Activated CD8-positive, alpha-beta memory T cell treated with anti-CD3 and anti-CD28 coated beads, Interleukin-2, amount 10 ng/mL, durations not matched to agents 7 days and 5 days (primary cell): Measurements from ENCODE around the gene FCGBP. TPM values are rescaled to one million over a fixed set of nuclear protein-coding genes. Genes with fewer than 3 reads are reported as not detected.

Experiments
- ATAC-seq: fragments of 150-1000 bp; cut with Tn5 transposase; one replicate; pipeline ENCODE4 v1.10.0; 2021; ENCODE audit warnings: moderate library complexity
- CTCF ChIA-PET: fragments of 350-600 bp; sonication (Branson Sonifier 250); formaldehyde crosslinking; loops from one replicate; lab custom pipeline; 2021; ENCODE audit warnings: antibody characterized with exemption; lab: Charles Lee
- DNase-seq: peaks from one replicate; pipeline ENCODE4 v3.0.0-alpha.2; 2020
- H3K27ac Mint-ChIP-seq: one replicate; pipeline ENCODE4 v1.8.0; 2021; ENCODE audit warnings: mild to moderate bottlenecking, mixed read lengths
- H3K27me3 Mint-ChIP-seq: one replicate; pipeline ENCODE4 v1.8.0; 2021; ENCODE audit warnings: mixed read lengths
- H3K36me3 Mint-ChIP-seq: one replicate; pipeline ENCODE4 v1.8.0; 2021; ENCODE audit warnings: mild to moderate bottlenecking, mixed read lengths
- H3K4me1 Mint-ChIP-seq: one replicate; pipeline ENCODE4 v1.8.0; 2021; ENCODE audit warnings: mixed read lengths
- H3K4me3 Mint-ChIP-seq: one replicate; pipeline ENCODE4 v1.8.0; 2021; ENCODE audit warnings: mild to moderate bottlenecking, moderate library complexity, mixed read lengths
- H3K9me3 Mint-ChIP-seq: one replicate; pipeline ENCODE4 v1.8.0; 2022; ENCODE audit warnings: low read depth, mixed read lengths
- total RNA-seq, 2 experiments: library from RNA; stranded (reverse); gene quantifications; one replicate each; pipeline ENCODE4 v1.2.3, GENCODE V29; 2021

Gene FCGBP
- total RNA-seq, 2 experiments from 2014 or later, result 0.93 to 3.2 TPM

DNA sequence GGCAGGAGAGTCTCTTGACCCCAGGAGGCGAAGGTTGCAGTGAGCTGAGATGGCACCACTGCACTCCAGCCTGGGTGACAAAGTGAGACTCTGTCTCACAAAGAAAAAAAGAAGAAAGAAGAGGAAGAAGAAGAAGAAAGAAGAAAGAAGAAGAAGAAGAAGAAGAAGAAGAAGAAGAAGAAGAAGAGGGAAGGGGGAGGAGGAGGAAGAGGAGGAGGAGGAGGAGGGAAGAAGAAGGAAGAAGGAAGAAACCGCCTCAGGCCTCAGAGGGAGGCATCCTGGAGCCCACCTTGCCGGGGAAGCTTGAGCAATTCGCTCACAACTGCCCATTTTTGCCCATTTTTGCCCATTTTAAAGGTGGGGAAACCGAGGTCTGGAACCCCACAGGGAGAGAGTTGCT, 9.5 kb downstream of the FCGBP start:
- Mint-ChIP-seq H3K4me1 (no peaks in the 10 kb centered on the region), H3K27me3 (no peaks in the 10 kb centered on the region), H3K27ac (no peak overlapping the region), H3K9me3 (no peaks in the 10 kb centered on the region), H3K4me3 (no peak overlapping the region), H3K36me3 (peaks cover 4% of the 10 kb centered on the region)
- CTCF ChIA-PET, result interaction anchor here (2.2 kb wide), 1 partner anchor 46 kb away, joined by 8 read pairs; the partner anchor contains the start of gene PSMC4
- peak; percentile 5 for DNase-seq
- no peak for ATAC-seq

DNA sequence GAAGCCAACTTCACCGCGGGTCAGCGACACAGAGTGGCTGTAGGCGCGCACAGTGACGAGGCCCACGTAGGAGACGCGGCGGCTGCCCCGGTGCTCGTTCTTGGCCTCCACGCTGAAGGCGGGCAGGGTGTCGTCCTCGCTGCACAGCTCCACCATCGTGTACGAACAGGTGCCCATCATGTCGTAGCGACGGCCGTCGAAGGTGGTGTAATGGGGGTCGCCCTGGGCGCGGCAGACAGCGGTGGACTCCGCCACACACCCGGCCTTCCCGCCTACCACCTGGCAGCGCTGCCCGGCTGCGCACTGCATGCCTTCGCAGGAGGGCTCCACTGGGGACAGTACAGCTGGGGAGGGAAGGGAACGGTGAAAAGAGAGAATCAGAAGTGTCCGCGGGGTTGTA, 10.0 kb downstream of the FCGBP start:
- Mint-ChIP-seq H3K36me3 (no peaks in the 10 kb centered on the region), H3K27ac (no peak overlapping the region), H3K9me3 (no peaks in the 10 kb centered on the region), H3K4me1 (no peaks in the 10 kb centered on the region), H3K27me3 (no peaks in the 10 kb centered on the region), H3K4me3 (no peak overlapping the region)
- DNase-seq (no peak), ATAC-seq (no peak)
- CTCF ChIA-PET, result interaction anchor here (1.0 kb wide), 1 partner anchor 11 kb away, joined by 3 read pairs; no protein-coding TSS in a partner anchor

DNA sequence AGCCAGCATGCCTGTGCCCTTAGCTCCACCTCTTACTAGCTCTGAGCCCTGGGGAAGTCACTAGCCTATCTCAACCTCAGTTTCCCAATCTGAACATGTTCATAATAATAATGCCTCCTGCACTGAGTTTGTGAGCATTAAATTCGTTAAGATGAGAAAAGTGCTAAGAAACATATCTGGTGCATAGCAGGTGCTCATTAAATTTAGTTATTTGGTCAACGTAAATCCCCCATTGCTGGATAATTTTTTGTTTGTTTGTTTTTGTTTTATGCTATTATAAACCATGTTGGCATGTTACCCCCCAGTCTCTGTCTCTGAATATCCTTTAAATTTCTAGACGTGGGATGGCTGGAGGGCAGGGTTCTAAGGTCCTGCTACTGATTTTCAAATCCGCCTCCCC, 10.6 kb downstream of the FCGBP start:
- H3K4me3 Mint-ChIP-seq, result no peak overlapping the region
- H3K9me3 Mint-ChIP-seq, result no peaks in the 10 kb centered on the region
- no peak for DNase-seq
- no peaks in the 10 kb centered on the region for H3K27me3 Mint-ChIP-seq
- no peaks in the 10 kb centered on the region for H3K4me1 Mint-ChIP-seq
- H3K36me3 Mint-ChIP-seq, result no peaks in the 10 kb centered on the region
- ATAC-seq, result no peak
- CTCF ChIA-PET, result interaction anchor here (1.0 kb wide), 1 partner anchor 12 kb away, joined by 3 read pairs; no protein-coding TSS in a partner anchor
- H3K27ac Mint-ChIP-seq, result no peak overlapping the region

DNA sequence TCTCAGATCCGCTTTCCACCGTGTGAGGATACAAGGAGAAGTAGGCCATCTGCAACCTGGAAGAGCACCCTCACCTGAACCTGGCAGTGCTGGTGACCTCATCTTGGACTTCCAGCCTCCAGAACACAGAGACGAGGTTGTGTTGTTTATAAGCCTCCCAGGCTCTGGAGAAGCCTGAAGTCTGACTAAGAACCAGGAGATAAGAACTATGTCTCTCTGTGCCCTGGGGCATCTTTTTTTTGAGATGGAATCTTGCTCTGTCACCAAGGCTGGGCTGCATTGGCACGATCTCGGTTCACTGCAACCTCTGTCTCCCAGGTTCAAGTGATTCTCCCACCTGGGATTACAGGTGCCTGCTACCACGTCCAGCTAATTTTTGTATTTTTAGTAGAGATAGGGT, 14.5 kb downstream of the FCGBP start:
- CTCF ChIA-PET, result interaction anchor here (1.4 kb wide), 1 partner anchor 51 kb away, joined by 6 read pairs; the partner anchor contains the start of gene PSMC4
- Mint-ChIP-seq H3K9me3 (no peaks in the 10 kb centered on the region), H3K36me3 (no peaks in the 10 kb centered on the region), H3K4me3 (no peak overlapping the region), H3K27me3 (no peaks in the 10 kb centered on the region), H3K27ac (no peak overlapping the region), H3K4me1 (no peaks in the 10 kb centered on the region)
- ATAC-seq (no peak), DNase-seq (no peak)

DNA sequence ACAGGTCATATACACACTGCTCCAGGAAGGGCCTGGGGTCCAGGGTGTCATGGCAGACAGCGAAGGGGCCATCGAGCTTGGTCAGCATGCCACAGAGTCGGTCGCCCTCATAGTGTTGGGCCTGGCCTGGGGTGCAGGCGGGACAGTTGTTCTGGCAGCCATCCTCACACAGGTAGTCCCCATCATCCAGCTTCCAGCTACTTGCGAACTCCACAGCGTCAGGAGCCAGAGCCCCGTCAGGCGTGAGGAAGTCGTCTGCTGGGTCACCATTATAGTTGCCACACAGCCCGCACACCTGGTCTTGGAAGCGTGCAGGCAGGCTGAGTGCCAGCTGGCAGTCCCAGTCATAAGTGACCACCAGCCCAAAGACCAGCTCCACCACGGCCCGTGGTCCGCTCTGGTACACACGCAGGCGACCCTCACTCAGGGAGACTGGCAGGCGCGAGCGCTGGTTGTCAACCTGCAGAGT, 16.2 kb downstream of the FCGBP start:
- Mint-ChIP-seq H3K27ac (no peak overlapping the region), H3K27me3 (no peaks in the 10 kb centered on the region), H3K36me3 (no peaks in the 10 kb centered on the region), H3K4me3 (no peak overlapping the region), H3K9me3 (no peaks in the 10 kb centered on the region), H3K4me1 (no peaks in the 10 kb centered on the region)
- DNase-seq (no peak), ATAC-seq (no peak)
- CTCF ChIA-PET, result no interaction called here

DNA sequence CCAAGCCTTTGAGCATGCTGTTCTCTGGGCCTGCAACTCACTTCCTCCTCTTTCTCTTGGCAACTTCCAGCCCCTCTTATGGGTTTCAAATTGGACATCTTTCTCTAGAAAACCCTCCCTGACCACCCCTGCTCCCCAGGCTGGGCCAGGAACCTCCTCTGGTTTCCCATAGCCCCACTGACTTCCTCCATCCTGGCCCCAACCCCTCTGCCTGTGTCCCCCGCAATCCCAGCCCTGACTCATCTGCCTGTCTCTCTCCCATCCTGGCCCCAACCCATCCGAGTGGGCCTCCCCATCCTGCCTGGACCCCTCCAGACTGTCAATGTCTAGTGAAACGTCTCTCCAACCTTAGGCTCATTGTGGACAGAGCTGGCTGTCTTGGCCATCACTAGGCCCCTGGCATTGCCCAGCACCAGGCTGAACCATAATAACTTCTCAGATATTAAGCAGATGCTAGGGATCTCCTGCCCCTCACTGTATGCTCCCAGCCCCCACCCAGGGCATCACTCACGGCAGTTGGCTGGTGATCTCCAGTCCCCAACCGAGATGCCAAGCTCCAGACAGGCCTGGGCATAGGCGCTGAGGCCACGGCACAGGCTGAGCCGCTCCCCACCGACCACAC, 16.8 kb downstream of the FCGBP start:
- Mint-ChIP-seq H3K4me3 (no peak overlapping the region), H3K36me3 (no peaks in the 10 kb centered on the region), H3K9me3 (no peaks in the 10 kb centered on the region), H3K4me1 (no peaks in the 10 kb centered on the region), H3K27me3 (no peaks in the 10 kb centered on the region), H3K27ac (no peak overlapping the region)
- ATAC-seq (no peak), DNase-seq (no peak)
- CTCF ChIA-PET, result no interaction called here

DNA sequence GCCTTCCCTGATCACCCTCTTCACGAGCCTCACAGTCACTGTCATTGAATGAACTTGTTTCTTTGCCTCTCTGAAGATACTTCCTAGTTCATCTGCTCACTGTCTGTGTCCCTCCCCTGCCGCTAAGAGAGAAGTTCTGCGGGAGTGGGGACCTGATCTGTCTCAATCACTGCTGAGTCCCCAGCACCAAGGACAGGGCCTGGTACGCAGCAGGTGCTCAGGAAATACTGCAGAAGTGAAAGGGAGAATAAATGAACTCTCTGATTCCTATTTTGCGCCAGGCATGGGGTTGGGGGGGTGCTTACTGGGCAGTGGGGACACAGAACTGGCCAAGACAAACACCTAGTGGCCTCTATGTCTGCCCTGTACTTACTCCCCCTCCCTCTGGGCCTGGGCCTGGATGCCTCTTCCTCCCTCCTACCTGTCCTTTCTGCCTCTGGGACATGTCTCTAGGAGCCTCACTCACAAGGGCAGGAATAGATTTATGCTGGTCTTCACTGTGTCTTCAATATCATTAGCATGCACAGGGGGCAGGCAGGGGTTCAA, 17.5 kb downstream of the FCGBP start:
- no peak overlapping the region for H3K4me3 Mint-ChIP-seq
- no peaks in the 10 kb centered on the region for H3K9me3 Mint-ChIP-seq
- no peaks in the 10 kb centered on the region for H3K4me1 Mint-ChIP-seq
- ATAC-seq (no peak), DNase-seq (no peak)
- no peaks in the 10 kb centered on the region for H3K36me3 Mint-ChIP-seq
- H3K27ac Mint-ChIP-seq, result no peak overlapping the region
- CTCF ChIA-PET, result no interaction called here
- H3K27me3 Mint-ChIP-seq, result no peaks in the 10 kb centered on the region

DNA sequence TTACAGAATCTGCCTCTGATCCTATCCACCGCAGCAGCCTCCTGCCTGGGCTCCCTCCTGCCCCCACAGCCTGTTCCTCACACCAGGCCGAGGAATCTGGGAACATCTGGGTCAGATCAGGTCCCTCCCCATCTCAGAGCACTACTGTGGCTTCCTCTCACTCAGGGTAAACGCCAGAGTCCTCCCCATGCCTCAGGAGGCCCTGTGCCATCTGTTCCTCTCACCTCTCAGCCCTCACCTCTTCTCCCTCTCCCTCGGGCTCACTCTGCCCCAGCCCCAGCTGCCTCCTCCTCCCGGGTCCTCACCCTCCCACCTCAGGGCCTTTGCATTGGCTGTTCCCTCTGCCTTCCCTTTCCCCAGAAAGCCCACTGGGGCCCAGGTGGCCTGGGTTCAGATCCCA, 18.2 kb downstream of the FCGBP start:
- DNase-seq, result no peak
- CTCF ChIA-PET, result no interaction called here
- H3K36me3 Mint-ChIP-seq, result no peaks in the 10 kb centered on the region
- no peak overlapping the region for H3K4me3 Mint-ChIP-seq
- no peak for ATAC-seq
- no peaks in the 10 kb centered on the region for H3K27me3 Mint-ChIP-seq
- no peaks in the 10 kb centered on the region for H3K4me1 Mint-ChIP-seq
- H3K9me3 Mint-ChIP-seq, result no peaks in the 10 kb centered on the region
- no peak overlapping the region for H3K27ac Mint-ChIP-seq

DNA sequence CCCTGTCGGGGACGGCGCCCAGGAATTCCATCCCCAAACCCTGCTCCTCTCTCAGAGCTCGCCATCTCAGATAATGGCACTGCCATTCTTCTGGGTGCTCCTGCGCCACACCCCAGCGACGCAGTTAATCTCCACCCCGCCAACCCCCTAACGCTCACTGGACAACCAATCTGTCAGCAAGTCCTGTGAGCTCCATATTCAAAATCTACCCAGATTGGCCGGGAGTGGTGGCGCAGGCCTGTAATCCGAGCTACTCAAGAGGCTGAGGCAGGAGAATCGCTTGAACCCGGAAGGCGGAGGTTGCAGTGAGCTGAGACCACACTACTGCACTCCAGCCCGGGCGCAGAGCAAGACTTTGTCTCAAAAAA, 18.6 kb downstream of the FCGBP start:
- ATAC-seq, result no peak
- CTCF ChIA-PET, result no interaction called here
- no peaks in the 10 kb centered on the region for H3K4me1 Mint-ChIP-seq
- H3K27me3 Mint-ChIP-seq, result no peaks in the 10 kb centered on the region
- no peak overlapping the region for H3K27ac Mint-ChIP-seq
- no peak overlapping the region for H3K4me3 Mint-ChIP-seq
- H3K9me3 Mint-ChIP-seq, result no peaks in the 10 kb centered on the region
- H3K36me3 Mint-ChIP-seq, result no peaks in the 10 kb centered on the region
- no peak for DNase-seq

DNA sequence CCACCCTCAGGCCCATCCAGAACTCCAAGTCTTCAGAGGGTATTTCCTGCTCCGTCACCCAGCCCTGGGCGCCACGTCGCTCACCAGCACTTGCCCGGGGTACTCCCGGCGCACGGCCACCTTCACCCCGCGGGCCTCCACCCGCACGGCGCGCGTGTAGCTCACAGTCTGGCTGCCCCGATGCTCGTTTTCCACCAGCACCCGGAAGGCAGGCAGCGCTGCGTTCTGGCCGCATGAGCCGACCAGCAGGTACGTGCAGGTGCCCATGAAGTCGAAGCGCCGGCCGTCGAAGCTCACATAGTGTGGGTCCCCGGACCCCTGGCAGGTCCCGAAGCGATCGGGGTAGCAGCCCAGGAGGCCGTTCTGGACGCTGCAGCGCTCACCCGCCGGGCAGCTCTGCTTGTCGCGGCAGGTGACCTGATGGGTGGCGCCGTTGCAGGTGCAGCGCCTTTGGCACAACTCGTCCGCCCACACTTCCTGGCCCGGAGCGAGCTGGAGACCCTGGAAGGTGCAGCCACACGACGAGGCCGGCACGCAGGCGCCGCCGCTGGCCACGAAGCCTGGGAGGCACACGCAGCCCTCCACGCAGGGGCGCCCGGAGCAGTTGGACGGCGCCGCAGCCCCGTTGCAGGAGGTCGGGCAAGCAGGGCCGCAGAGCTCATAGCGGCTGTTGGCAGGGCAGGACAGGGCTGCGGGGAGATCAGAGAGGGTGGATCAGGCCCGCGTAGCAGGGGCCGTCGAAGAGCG, 19.2 kb downstream of the FCGBP start:
- CTCF ChIA-PET, result interaction anchor here (1.2 kb wide), 1 partner anchor 56 kb away, joined by 3 read pairs; the partner anchor contains the start of gene PSMC4
- Mint-ChIP-seq H3K9me3 (no peaks in the 10 kb centered on the region), H3K27me3 (no peaks in the 10 kb centered on the region), H3K4me1 (no peaks in the 10 kb centered on the region), H3K27ac (no peak overlapping the region), H3K36me3 (no peaks in the 10 kb centered on the region), H3K4me3 (no peak overlapping the region)
- no peak for ATAC-seq
- DNase-seq, result no peak

DNA sequence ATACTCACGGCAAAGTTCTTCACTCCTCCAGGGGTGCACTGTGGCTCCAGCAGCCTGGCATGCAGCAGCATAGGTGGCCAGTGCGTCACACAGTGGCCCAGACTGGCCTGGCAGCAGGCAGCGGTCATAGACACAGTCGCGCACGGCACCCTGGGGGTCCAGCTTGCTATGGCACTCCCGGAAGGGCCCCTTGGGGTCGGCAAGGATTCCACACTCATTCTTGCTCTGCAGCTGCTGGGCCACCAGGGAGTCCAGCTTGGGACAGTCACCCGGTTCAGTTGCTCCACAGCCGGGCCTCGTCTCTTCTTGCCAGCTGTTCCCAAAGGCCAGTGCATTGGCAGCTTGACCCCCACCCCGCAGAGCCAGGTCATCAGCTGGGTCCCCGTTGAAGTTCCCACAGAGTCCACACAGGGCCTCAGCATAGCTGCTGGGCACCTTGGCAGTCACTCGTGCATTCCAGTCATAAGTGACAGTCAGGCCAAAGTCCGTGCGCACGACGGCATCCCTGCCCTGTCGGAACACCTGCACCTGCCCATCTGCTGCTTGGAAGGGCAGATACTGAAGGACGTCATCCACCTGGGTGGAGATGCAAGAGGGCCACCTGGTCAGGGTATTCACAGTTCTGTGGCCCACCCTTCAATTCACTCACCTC, 20.6 kb downstream of the FCGBP start:
- Mint-ChIP-seq H3K9me3 (no peaks in the 10 kb centered on the region), H3K27ac (no peak overlapping the region), H3K4me3 (no peak overlapping the region), H3K4me1 (no peaks in the 10 kb centered on the region), H3K27me3 (no peaks in the 10 kb centered on the region), H3K36me3 (no peaks in the 10 kb centered on the region)
- DNase-seq (no peak), ATAC-seq (no peak)
- CTCF ChIA-PET, result interaction anchor here (1.1 to 1.2 kb wide), 2 partner anchors 55 to 57 kb away, joined by 3 read pairs; partner anchors contain the start of gene PSMC4

DNA sequence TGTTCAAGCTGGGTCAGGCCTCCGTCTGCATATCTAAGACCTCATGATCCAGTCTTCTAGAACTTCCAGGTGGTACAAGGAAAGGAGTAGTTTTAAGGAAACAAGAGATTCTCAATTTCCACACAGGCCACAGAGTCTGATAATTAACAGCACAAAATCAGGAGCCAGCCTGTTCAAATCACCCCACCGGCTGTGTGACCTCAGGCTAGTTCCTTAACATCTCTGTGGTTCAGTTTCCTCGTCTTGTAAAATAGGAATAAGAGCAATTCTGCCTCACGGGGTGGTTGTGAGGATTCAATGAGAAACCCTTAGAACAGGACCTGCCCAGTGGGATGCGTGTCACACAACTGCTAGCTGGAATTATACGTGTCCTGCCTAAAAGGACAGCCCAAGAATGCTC, 25.6 kb downstream of the FCGBP start:
- CTCF ChIA-PET, result no interaction called here
- Mint-ChIP-seq H3K9me3 (no peaks in the 10 kb centered on the region), H3K36me3 (no peaks in the 10 kb centered on the region), H3K4me3 (no peak overlapping the region), H3K4me1 (peaks cover 2% of the 10 kb centered on the region), H3K27ac (no peak overlapping the region), H3K27me3 (no peaks in the 10 kb centered on the region)
- DNase-seq, result no peak
- no peak for ATAC-seq

DNA sequence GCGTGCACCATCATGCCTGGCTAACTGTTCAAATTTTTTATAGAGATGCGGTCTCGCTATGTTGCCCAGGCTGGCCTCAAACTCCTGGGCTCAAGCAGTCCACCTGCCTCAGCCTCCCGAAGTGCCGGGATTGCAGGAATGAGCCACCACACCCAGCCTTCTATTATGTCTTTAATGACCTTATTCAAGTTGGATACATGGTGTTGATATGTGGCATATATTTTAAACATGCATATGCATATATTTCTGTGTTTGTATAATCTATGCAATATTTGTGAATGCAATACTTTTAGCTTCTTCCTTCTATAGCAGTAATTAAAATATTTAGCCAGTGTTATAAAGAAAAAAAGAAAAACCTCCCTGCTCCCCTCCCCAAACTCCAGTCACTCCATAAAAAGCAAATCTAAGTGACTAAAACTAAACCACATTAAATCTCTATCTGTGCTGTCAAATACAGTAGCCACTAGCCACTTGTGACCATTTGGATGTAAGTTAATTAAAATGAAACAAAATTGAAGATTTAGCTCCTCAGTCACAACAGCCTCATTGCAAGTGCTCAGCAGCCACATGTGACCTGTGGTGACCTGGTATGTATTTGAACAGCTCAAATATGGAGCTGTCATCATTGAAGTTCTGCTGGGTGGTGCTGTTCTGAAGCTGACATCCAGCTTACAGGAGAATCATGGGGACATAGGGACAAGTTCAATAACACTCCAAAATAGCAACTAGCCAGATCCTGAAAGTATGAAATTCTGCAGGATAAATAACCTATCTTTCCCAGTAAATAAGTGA, 27.4 kb downstream of the FCGBP start:
- H3K9me3 Mint-ChIP-seq, result no peaks in the 10 kb centered on the region
- DNase-seq, result no peak
- H3K4me3 Mint-ChIP-seq, result no peak overlapping the region
- no peaks in the 10 kb centered on the region for H3K27me3 Mint-ChIP-seq
- no peak overlapping the region for H3K27ac Mint-ChIP-seq
- no peaks in the 10 kb centered on the region for H3K36me3 Mint-ChIP-seq
- CTCF ChIA-PET, result interaction anchor here (1.0 to 1.5 kb wide), 2 partner anchors 63 to 244 kb away, joined by 4 to 17 read pairs; partner anchors contain the start of gene PSMC4
- peaks cover 2% of the 10 kb centered on the region for H3K4me1 Mint-ChIP-seq
- ATAC-seq, result no peak
